ENCODE data around the gene TBL1X.

Gene TBL1X

GRCh38 chrX:9595174-9595573 is 130.3 kb downstream of the TBL1X start:
- no peak for DNase-seq

GRCh38 chrX:9596837-9597236 is 132.0 kb downstream of the TBL1X start:
- no peak for DNase-seq

GRCh38 chrX:9597361-9598035 is 132.6 kb downstream of the TBL1X start:
- DNase-seq, result no peak

GRCh38 chrX:9598344-9598743 is 133.5 kb downstream of the TBL1X start:
- no peak for DNase-seq

GRCh38 chrX:9604111-9604907 is 139.5 kb downstream of the TBL1X start:
- no peak for DNase-seq

GRCh38 chrX:9604908-9605306 is 140.0 kb downstream of the TBL1X start:
- DNase-seq, result no peak

- DNase-seq, result no peak
Observed at GRCh38 chrX:9605484-9605883, 140.6 kb downstream of the TBL1X start.

- no peak for DNase-seq
Observed at GRCh38 chrX:9606971-9607370, 142.1 kb downstream of the TBL1X start.

GRCh38 chrX:9609499-9609898 is 144.6 kb downstream of the TBL1X start:
- no peak for DNase-seq

GRCh38 chrX:9609987-9610386 is 145.1 kb downstream of the TBL1X start:
- DNase-seq, result no peak

- no peak for DNase-seq
Observed at GRCh38 chrX:9610771-9611392, 146.0 kb downstream of the TBL1X start.

GRCh38 chrX:9611436-9612145 is 146.7 kb downstream of the TBL1X start:
- DNase-seq, result no peak

GRCh38 chrX:9612146-9612505 is 147.3 kb downstream of the TBL1X start:
- DNase-seq, result no peak

- DNase-seq, result no peak
Observed at GRCh38 chrX:9614016-9614415, 149.2 kb downstream of the TBL1X start.

- DNase-seq, result no peak
Observed at GRCh38 chrX:9619133-9619532, 154.3 kb downstream of the TBL1X start.

- DNase-seq, result no peak
Observed at GRCh38 chrX:9619581-9619980, 154.7 kb downstream of the TBL1X start.

- DNase-seq, result no peak
Observed at GRCh38 chrX:9622128-9622527, 157.3 kb downstream of the TBL1X start.

GRCh38 chrX:9626379-9626778 is 161.5 kb downstream of the TBL1X start:
- no peak for DNase-seq

- DNase-seq, result no peak
Observed at GRCh38 chrX:9627922-9628321, 163.1 kb downstream of the TBL1X start.

GRCh38 chrX:9628779-9629493 is 164.1 kb downstream of the TBL1X start:
- no peak for DNase-seq

GRCh38 chrX:9634551-9634950 is 169.7 kb downstream of the TBL1X start:
- no peak for DNase-seq

- no peak for DNase-seq
Observed at GRCh38 chrX:9635368-9635767, 170.5 kb downstream of the TBL1X start.

GRCh38 chrX:9635803-9636202 is 170.9 kb downstream of the TBL1X start:
- DNase-seq, result no peak

All from KG1 (cell line).